ENCODE results near the gene VPS36.

Gene VPS36

DNA sequence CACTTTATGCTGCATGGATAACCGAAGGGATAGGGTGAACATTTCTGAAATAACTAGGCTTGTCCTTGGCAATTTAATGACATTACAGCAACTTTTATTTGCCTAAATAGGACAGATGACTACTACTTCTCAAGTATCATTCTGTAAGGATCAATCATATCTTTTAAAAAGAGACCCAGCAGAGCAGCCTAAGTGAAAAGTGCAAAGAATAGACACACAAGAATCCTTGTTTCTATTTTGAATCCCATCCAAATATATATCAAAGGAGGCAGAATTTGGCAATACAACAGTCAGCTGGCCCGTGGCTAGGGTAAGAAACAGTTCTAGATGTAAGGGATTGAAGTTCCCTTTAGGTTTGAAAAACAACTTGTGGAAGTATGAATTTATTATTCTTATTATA is 51.4 kb downstream of the VPS36 start:
- no peak overlapping the region for H3K4me3 ChIP-seq (ENCODE audit: low read length)
- H3K4me1 ChIP-seq (ENCODE audit: control insufficient read depth, low read length), result peaks cover 2% of the 10 kb centered on the region
- no peaks in the 10 kb centered on the region for H3F3A ChIP-seq (ENCODE audit: control insufficient read depth, insufficient read depth)
- no peak overlapping the region for H3K4me2 ChIP-seq (ENCODE audit: low read length)
- H3K9me3 ChIP-seq (ENCODE audit: control insufficient read depth, insufficient read depth, low read length), result no peaks in the 10 kb centered on the region
- no peaks in the 10 kb centered on the region for H3K9me2 ChIP-seq (replicated peaks; ENCODE audit: control insufficient read depth, low read length)
- no peak overlapping the region for H3K27ac ChIP-seq (ENCODE audit: low read depth, low read length)
- H3K79me2 ChIP-seq (ENCODE audit: control insufficient read depth, low read length), result no peaks in the 10 kb centered on the region
- peaks cover 2% of the 10 kb centered on the region; the same call in 1 of the 2 replicates for H3K27me3 ChIP-seq (ENCODE audit: control insufficient read depth, low read length)
- H4K20me1 ChIP-seq (ENCODE audit: control insufficient read depth, insufficient read depth, low read depth, low read length), result no peaks in the 10 kb centered on the region
- H3K36me3 ChIP-seq (ENCODE audit: control insufficient read depth, low read length), result no peaks in the 10 kb centered on the region
- TF ChIP-seq, protein P1, sequence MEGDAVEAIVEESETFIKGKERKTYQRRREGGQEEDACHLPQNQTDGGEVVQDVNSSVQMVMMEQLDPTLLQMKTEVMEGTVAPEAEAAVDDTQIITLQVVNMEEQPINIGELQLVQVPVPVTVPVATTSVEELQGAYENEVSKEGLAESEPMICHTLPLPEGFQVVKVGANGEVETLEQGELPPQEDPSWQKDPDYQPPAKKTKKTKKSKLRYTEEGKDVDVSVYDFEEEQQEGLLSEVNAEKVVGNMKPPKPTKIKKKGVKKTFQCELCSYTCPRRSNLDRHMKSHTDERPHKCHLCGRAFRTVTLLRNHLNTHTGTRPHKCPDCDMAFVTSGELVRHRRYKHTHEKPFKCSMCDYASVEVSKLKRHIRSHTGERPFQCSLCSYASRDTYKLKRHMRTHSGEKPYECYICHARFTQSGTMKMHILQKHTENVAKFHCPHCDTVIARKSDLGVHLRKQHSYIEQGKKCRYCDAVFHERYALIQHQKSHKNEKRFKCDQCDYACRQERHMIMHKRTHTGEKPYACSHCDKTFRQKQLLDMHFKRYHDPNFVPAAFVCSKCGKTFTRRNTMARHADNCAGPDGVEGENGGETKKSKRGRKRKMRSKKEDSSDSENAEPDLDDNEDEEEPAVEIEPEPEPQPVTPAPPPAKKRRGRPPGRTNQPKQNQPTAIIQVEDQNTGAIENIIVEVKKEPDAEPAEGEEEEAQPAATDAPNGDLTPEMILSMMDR (IDR thresholded peaks at IDR 0.05; ENCODE audit: low read depth, low read length, poor library complexity, severe bottlenecking), result no peak
- no peak for TF ChIP-seq EZH2phosphoT487 (IDR thresholded peaks at IDR 0.05; ENCODE audit: borderline replicate concordance, low read length)

DNA sequence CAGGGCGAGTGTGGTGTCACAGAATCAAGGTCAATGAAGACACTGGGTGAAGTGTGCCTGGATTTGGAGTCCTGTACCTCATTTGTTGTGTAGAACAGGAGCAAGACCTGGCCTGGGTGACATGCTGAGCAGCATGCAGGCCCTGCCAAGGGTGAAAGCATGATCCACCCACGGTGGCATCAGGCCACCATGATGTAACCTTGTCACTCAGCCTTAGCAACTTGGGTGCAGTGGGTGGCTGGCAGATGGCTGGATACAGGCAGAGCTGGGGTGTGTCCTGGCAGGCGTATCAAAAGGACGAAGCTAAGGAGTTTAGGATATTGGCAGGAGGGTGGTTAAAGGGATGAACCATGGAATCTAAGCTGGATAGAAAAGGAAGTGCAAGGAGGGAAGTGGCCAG is 54.7 kb downstream of the VPS36 start:
- no peak overlapping the region for H3K4me3 ChIP-seq (ENCODE audit: low read length)
- no peak overlapping the region for H3K4me2 ChIP-seq (ENCODE audit: low read length)
- H3K27me3 ChIP-seq (ENCODE audit: control insufficient read depth, low read length), result peaks cover 2% of the 10 kb centered on the region; the same call in 1 of the 2 replicates
- no peaks in the 10 kb centered on the region for H3K9me3 ChIP-seq (ENCODE audit: control insufficient read depth, insufficient read depth, low read length)
- H3K4me1 ChIP-seq (ENCODE audit: control insufficient read depth, low read length), result no peaks in the 10 kb centered on the region
- no peaks in the 10 kb centered on the region for H3K79me2 ChIP-seq (ENCODE audit: control insufficient read depth, low read length)
- no peak for TF ChIP-seq EZH2phosphoT487 (IDR thresholded peaks at IDR 0.05; ENCODE audit: borderline replicate concordance, low read length)
- TF ChIP-seq, protein P1 (IDR thresholded peaks at IDR 0.05; ENCODE audit: low read depth, low read length, poor library complexity, severe bottlenecking), result no peak
- H3K27ac ChIP-seq (ENCODE audit: low read depth, low read length), result no peak overlapping the region
- H3F3A ChIP-seq (ENCODE audit: control insufficient read depth, insufficient read depth), result no peaks in the 10 kb centered on the region
- no peaks in the 10 kb centered on the region for H3K9me2 ChIP-seq (replicated peaks; ENCODE audit: control insufficient read depth, low read length)
- H4K20me1 ChIP-seq (ENCODE audit: control insufficient read depth, insufficient read depth, low read depth, low read length), result no peaks in the 10 kb centered on the region
- H3K36me3 ChIP-seq (ENCODE audit: control insufficient read depth, low read length), result no peaks in the 10 kb centered on the region

DNA sequence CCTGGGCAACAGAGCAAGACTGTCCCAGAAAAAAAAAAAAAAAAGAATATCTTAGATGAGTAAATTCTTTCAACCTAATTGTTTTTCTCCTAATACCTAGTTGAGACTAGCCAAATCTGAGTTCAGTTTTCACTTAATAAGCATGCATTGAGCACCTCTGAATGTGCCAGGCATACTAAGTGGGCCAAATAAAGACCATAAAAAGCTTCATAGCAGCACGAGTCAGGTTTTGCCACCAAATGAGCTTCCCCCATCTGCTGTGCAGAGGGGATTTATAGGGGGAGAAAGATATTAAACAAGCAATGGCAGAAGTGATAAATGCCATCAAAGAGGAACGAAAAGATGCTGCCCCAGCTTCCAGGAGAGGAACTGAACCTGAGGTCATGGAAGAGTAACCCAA is 55.8 kb downstream of the VPS36 start:
- Histone ChIP-seq H3K4me1 (ENCODE audit: control insufficient read depth, low read length) (no peaks in the 10 kb centered on the region), H3K27ac (ENCODE audit: low read depth, low read length) (no peak overlapping the region)
- TF ChIP-seq, protein P1 (IDR thresholded peaks at IDR 0.05; ENCODE audit: low read depth, low read length, poor library complexity, severe bottlenecking), result no peak
- no peak for TF ChIP-seq EZH2phosphoT487 (IDR thresholded peaks at IDR 0.05; ENCODE audit: borderline replicate concordance, low read length)

More for the DNA sequence above, 55.8 kb downstream of the VPS36 start:
- no peak overlapping the region for H3K4me2 ChIP-seq (ENCODE audit: low read length)
- peaks cover 5% of the 10 kb centered on the region; the same call in 1 of the 2 replicates for H3K27me3 ChIP-seq (ENCODE audit: control insufficient read depth, low read length)
- no peaks in the 10 kb centered on the region for H3K9me2 ChIP-seq (replicated peaks; ENCODE audit: control insufficient read depth, low read length)
- no peaks in the 10 kb centered on the region for H3K36me3 ChIP-seq (ENCODE audit: control insufficient read depth, low read length)
- H3F3A ChIP-seq (ENCODE audit: control insufficient read depth, insufficient read depth), result no peaks in the 10 kb centered on the region
- no peaks in the 10 kb centered on the region for H4K20me1 ChIP-seq (ENCODE audit: control insufficient read depth, insufficient read depth, low read depth, low read length)
- no peaks in the 10 kb centered on the region for H3K9me3 ChIP-seq (ENCODE audit: control insufficient read depth, insufficient read depth, low read length)
- H3K79me2 ChIP-seq (ENCODE audit: control insufficient read depth, low read length), result no peaks in the 10 kb centered on the region
- no peak overlapping the region for H3K4me3 ChIP-seq (ENCODE audit: low read length)
